ENCODE measurements around the gene EPHB2. TPM values are rescaled to one million over a fixed set of nuclear protein-coding genes. Genes with fewer than 3 reads are reported as not detected.

EPHB2 gene
- total and polyA plus RNA-seq, 2 donors (not counting 3 experiments of a cell fraction or from before 2014, with no cell fraction given) = 50.8 to 69.1 TPM

DNA sequence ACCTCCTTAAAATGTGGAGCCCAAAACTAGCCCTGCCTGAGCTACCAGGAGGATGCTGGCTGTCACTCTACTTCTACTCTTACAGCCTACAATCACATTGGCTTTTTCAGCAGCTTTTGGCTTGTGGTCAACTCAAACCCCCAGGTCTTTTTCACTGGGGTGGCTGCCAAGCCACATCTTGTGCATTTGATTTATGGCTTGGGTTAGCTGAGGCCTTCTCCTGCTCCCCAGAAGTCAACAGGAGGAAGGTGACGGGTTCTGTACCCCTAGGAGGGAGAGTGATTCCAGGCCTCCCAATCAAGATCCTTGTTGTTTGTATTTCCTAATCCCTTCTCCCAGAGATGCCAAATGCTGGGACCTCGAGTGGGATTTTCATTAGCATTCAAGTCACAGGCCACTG, 137.8 kb downstream of the EPHB2 start:
- dilution Hi-C loops (cut with MboI; ENCODE audit: extremely low pct_ligation_motif_present, low sequenced_read_pairs) (no loop called here), intact Hi-C loops (cut with micrococcal nuclease) (no loop called here)
- no peak overlapping the region for H2AFZ ChIP-seq (ENCODE audit: low read depth, low read length)
- H3K27ac ChIP-seq (ENCODE audit: insufficient read depth, low read depth, low read length) = no peak overlapping the region
- BruUV-seq (replicated peaks) = no TSS peak
- CTCF ChIA-PET = interaction anchor here (0.9 to 1.3 kb wide), 3 partner anchors 13 to 143 kb away, joined by 4 to 5 read pairs (median 4); no protein-coding TSS in a partner anchor
- TF ChIP-seq JUN (IDR thresholded peaks at IDR 0.05; ENCODE audit: borderline replicate concordance, insufficient read depth, insufficient read length, low read depth) (no peak), POLR2A (IDR thresholded peaks at IDR 0.05; ENCODE audit: low read depth, low read length) (no peak), FOS (IDR thresholded peaks at IDR 0.05; ENCODE audit: borderline replicate concordance, insufficient read depth, low read length) (no peak), MYC (IDR thresholded peaks at IDR 0.05; ENCODE audit: low read depth, low read length) (no peak), GATA2 (IDR thresholded peaks at IDR 0.05; ENCODE audit: insufficient read depth, insufficient read length, low read depth, low read length) (no peak), EZH2 (IDR thresholded peaks at IDR 0.05; ENCODE audit: borderline replicate concordance, low read depth, low read length, severe bottlenecking) (no peak), POLR2AphosphoS5 (IDR thresholded peaks at IDR 0.05; ENCODE audit: insufficient read depth, low read depth, low read length) (no peak)
- TF ChIP-seq, protein P1, sequence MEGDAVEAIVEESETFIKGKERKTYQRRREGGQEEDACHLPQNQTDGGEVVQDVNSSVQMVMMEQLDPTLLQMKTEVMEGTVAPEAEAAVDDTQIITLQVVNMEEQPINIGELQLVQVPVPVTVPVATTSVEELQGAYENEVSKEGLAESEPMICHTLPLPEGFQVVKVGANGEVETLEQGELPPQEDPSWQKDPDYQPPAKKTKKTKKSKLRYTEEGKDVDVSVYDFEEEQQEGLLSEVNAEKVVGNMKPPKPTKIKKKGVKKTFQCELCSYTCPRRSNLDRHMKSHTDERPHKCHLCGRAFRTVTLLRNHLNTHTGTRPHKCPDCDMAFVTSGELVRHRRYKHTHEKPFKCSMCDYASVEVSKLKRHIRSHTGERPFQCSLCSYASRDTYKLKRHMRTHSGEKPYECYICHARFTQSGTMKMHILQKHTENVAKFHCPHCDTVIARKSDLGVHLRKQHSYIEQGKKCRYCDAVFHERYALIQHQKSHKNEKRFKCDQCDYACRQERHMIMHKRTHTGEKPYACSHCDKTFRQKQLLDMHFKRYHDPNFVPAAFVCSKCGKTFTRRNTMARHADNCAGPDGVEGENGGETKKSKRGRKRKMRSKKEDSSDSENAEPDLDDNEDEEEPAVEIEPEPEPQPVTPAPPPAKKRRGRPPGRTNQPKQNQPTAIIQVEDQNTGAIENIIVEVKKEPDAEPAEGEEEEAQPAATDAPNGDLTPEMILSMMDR (IDR thresholded peaks at IDR 0.05; ENCODE audit: extremely low read depth in 1 of 2, insufficient read depth in 1 of 2, low read depth in 1 of 2, low read length in 2 of 2) = no peak
- TF ChIP-seq, protein P2, sequence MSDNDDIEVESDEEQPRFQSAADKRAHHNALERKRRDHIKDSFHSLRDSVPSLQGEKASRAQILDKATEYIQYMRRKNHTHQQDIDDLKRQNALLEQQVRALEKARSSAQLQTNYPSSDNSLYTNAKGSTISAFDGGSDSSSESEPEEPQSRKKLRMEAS (IDR thresholded peaks at IDR 0.05; ENCODE audit: insufficient read depth, insufficient read length) = no peak
- POLR2A ChIA-PET = no interaction called here
- no peaks in the 10 kb centered on the region for H4K20me1 ChIP-seq (replicated peaks; ENCODE audit: control insufficient read depth, extremely low read depth, insufficient read depth, low read length)
- no peak overlapping the region for H3K9ac ChIP-seq (replicated peaks; ENCODE audit: extremely low read depth, insufficient read depth, low read length)
- FAIRE-seq = no peak
- no peaks in the 10 kb centered on the region for H3K27me3 ChIP-seq (ENCODE audit: control insufficient read depth in 2 of 2, insufficient read depth in 2 of 2, low read length in 2 of 2)
- no peaks in the 10 kb centered on the region for H3K79me2 ChIP-seq (ENCODE audit: control insufficient read depth, insufficient read depth, low read length)
- H3K9me1 ChIP-seq (replicated peaks; ENCODE audit: control insufficient read depth, extremely low read depth, insufficient read depth, low read length) = no peaks in the 10 kb centered on the region
- peaks cover 9% of the 10 kb centered on the region for H3K4me1 ChIP-seq (ENCODE audit: control insufficient read depth, extremely low read depth, insufficient read depth, low read length)
- no peak overlapping the region for H3K4me2 ChIP-seq (ENCODE audit: insufficient read depth, low read length)
- H3K4me3 ChIP-seq (replicated peaks in 1 of 3; ENCODE audit: insufficient read depth in 1 of 3, low read depth in 1 of 3, low read length in 3 of 3) = no peak overlapping the region
- DNase-seq (ENCODE audit: low read depth, low spot score) = no peak
- H3K9me3 ChIP-seq (replicated peaks; ENCODE audit: control insufficient read depth, insufficient read depth, low read length) = no peaks in the 10 kb centered on the region
- no peaks in the 10 kb centered on the region for H3K36me3 ChIP-seq (ENCODE audit: control insufficient read depth in 2 of 2, extremely low read depth in 1 of 2, insufficient read depth in 2 of 2, low read length in 2 of 2)
